Smooth muscle cell (in vitro differentiated cells): ENCODE data around the gene BICD1. TPM values are rescaled to one million over a fixed set of nuclear protein-coding genes. Genes with fewer than 3 reads are reported as not detected.

Experiments used
- DNase-seq: peaks from one replicate; lab custom pipeline; 2025; ENCODE audit not compliant: unreplicated experiment; lab: John Stamatoyannopoulos, UW
- H2AFZ ChIP-seq: fragments of 200-600 bp; sonication (generic); 2 replicates; pipeline ENCODE4 v1.6.0; 2016; ENCODE audit warnings: antibody characterized with exemption, low read depth, mild to moderate bottlenecking
- H3F3A ChIP-seq: fragments of 200-600 bp; sonication (generic); 2 replicates; pipeline ENCODE4 v1.6.0; 2017; ENCODE audit warnings: antibody characterized with exemption, low read depth
- H3K27ac ChIP-seq: fragments of 200-600 bp; sonication (generic); 2 replicates; pipeline ENCODE4 v1.5.1; 2016; ENCODE audit warnings: low read depth, mild to moderate bottlenecking
- H3K27me3 ChIP-seq: fragments of 200-600 bp; sonication (generic); 2 replicates; pipeline ENCODE4 v1.6.1; 2016; ENCODE audit warnings: low read depth, mild to moderate bottlenecking
- H3K36me3 ChIP-seq: fragments of 200-600 bp; sonication (generic); 2 replicates; pipeline ENCODE4 v1.5.1; 2016; ENCODE audit warnings: low read depth
- H3K4me1 ChIP-seq: fragments of 200-600 bp; sonication (generic); 2 replicates; pipeline ENCODE4 v1.5.1; 2016; ENCODE audit warnings: low read depth
- H3K4me2 ChIP-seq: fragments of 200-600 bp; sonication (generic); 2 replicates; pipeline ENCODE4 v1.6.0; 2016; ENCODE audit warnings: mild to moderate bottlenecking
- H3K4me3 ChIP-seq: fragments of 200-600 bp; sonication (generic); 2 replicates; pipeline ENCODE4 v1.5.1; 2016; ENCODE audit warnings: mild to moderate bottlenecking
- H3K79me2 ChIP-seq: fragments of 200-600 bp; sonication (generic); 2 replicates; pipeline ENCODE4 v1.6.0; 2016; ENCODE audit warnings: low read depth, mild to moderate bottlenecking
- H3K9ac ChIP-seq: fragments of 200-600 bp; sonication (generic); 2 replicates; pipeline ENCODE4 v1.6.0; 2016; ENCODE audit warnings: low read depth
- H3K9me3 ChIP-seq: fragments of 200-600 bp; sonication (generic); replicated peaks from 2 replicates; pipeline ENCODE4 v1.5.1; 2016; ENCODE audit warnings: low read depth
- H4K20me1 ChIP-seq: fragments of 200-600 bp; sonication (generic); 2 replicates; pipeline ENCODE4 v1.6.0; 2016; ENCODE audit warnings: low read depth
- WGBS: methylation state at CpG from one replicate; pipeline ENCODE4 v1.1.7; 2016; ENCODE audit warnings: low lambda C conversion rate; 5-methylcytosine and 5-hydroxymethylcytosine counted together
- polyA plus RNA-seq: library from polyadenylated mRNA; unstranded; fragments of >200 nt; fragmentation: Nextera tagmentation; extraction: Ambion mirVana; gene quantifications from 2 replicates; pipeline ENCODE4 v1.2.1, GENCODE V29; 2016
- total RNA-seq: library from RNA; depleted of rRNA; stranded (reverse); fragments of >200 nt; gene quantifications from 2 replicates; pipeline ENCODE4 v1.2.3, GENCODE V29; 2014
- TF ChIP-seq, protein P1 (sequence below): fragments of 200-600 bp; sonication (generic); IDR thresholded peaks from 2 replicates; pipeline ENCODE4 v1.5.1; 2017; ENCODE audit warnings: borderline replicate concordance, mild to moderate bottlenecking, antibody characterized with exemption; ENCODE audit not compliant: insufficient read depth, poor library complexity, severe bottlenecking

Gene BICD1
- total and polyA plus RNA-seq, 2 experiments from 2014 or later = 6.5 to 11.5 TPM

- H3K36me3 ChIP-seq = no peaks in the 10 kb centered on the region
- no peak overlapping the region for H3K9ac ChIP-seq
- H3K27me3 ChIP-seq = no peaks in the 10 kb centered on the region
- no peak overlapping the region for H2AFZ ChIP-seq
- H3F3A ChIP-seq = no peaks in the 10 kb centered on the region
- peaks cover 4% of the 10 kb centered on the region for H3K79me2 ChIP-seq
- no peaks in the 10 kb centered on the region for H3K4me1 ChIP-seq
- H3K9me3 ChIP-seq = no peaks in the 10 kb centered on the region
- no peak overlapping the region for H3K4me2 ChIP-seq
- no peak for DNase-seq
- TF ChIP-seq, protein P1, sequence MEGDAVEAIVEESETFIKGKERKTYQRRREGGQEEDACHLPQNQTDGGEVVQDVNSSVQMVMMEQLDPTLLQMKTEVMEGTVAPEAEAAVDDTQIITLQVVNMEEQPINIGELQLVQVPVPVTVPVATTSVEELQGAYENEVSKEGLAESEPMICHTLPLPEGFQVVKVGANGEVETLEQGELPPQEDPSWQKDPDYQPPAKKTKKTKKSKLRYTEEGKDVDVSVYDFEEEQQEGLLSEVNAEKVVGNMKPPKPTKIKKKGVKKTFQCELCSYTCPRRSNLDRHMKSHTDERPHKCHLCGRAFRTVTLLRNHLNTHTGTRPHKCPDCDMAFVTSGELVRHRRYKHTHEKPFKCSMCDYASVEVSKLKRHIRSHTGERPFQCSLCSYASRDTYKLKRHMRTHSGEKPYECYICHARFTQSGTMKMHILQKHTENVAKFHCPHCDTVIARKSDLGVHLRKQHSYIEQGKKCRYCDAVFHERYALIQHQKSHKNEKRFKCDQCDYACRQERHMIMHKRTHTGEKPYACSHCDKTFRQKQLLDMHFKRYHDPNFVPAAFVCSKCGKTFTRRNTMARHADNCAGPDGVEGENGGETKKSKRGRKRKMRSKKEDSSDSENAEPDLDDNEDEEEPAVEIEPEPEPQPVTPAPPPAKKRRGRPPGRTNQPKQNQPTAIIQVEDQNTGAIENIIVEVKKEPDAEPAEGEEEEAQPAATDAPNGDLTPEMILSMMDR = no peak
- no peaks in the 10 kb centered on the region for H4K20me1 ChIP-seq
- H3K4me3 ChIP-seq = no peak overlapping the region
- H3K27ac ChIP-seq = no peak overlapping the region
- 95% methylated on average over 2 of the region's 2 CpGs for WGBS
Observed at GRCh38 chr12:32211066-32211899, 104.6 kb downstream of the BICD1 start.

- WGBS = 88% methylated on average over 2 of the region's 2 CpGs
- Histone ChIP-seq H2AFZ (no peak overlapping the region), H3K9me3 (no peaks in the 10 kb centered on the region), H3K4me3 (no peak overlapping the region), H3K36me3 (no peaks in the 10 kb centered on the region), H3K9ac (no peak overlapping the region), H4K20me1 (no peaks in the 10 kb centered on the region), H3F3A (no peaks in the 10 kb centered on the region), H3K4me2 (no peak overlapping the region), H3K27me3 (no peaks in the 10 kb centered on the region), H3K27ac (no peak overlapping the region), H3K4me1 (no peaks in the 10 kb centered on the region), H3K79me2 (peaks cover 4% of the 10 kb centered on the region)
- DNase-seq = no peak
- TF ChIP-seq, protein P1 = no peak
Observed at GRCh38 chr12:32211900-32212156, 105.2 kb downstream of the BICD1 start.

- Histone ChIP-seq H3K9ac (no peak overlapping the region), H3F3A (no peaks in the 10 kb centered on the region), H3K27me3 (no peaks in the 10 kb centered on the region), H3K4me2 (no peak overlapping the region), H3K4me1 (no peaks in the 10 kb centered on the region), H3K27ac (no peak overlapping the region), H3K4me3 (no peak overlapping the region), H2AFZ (no peak overlapping the region), H4K20me1 (no peaks in the 10 kb centered on the region), H3K79me2 (peaks cover 4% of the 10 kb centered on the region), H3K9me3 (no peaks in the 10 kb centered on the region), H3K36me3 (no peaks in the 10 kb centered on the region)
- 93% methylated on average over 5 of the region's 5 CpGs for WGBS
- DNase-seq = no peak
- TF ChIP-seq, protein P1 = no peak
Observed at GRCh38 chr12:32214723-32215122, 108.1 kb downstream of the BICD1 start.
